Heart right ventricle (tissue), 16 donors: ENCODE results near the gene TSPAN11. TPM values are rescaled to one million over a fixed set of nuclear protein-coding genes. Genes with fewer than 3 reads are reported as not detected.
A peak's percentile ranks its signal among the peaks of the same experiment; 100 is the strongest.

Source experiments
- ATAC-seq, 8 donors: fragments of 200-7000 bp; cut with Tn5 transposase; one replicate each; pipeline ENCODE4 v1.9.1; 2020; ENCODE audit warnings: mild to moderate bottlenecking in 8 of 8, moderate library complexity in 8 of 8, moderate number of reproducible peaks in 1 of 8
- DNase-seq, 2 donors: peaks; one replicate each; pipeline ENCODE4 v3.0.0-alpha.2; 2020
- H3K27ac ChIP-seq, 10 donors: fragments of 200-600 bp; sonication (generic) in 2 of 10; one replicate each; pipeline versions ENCODE4 v1.5.0 to v1.8.0; 2020 to 2022; ENCODE audit warnings: mild to moderate bottlenecking in 3 of 10
- H3K27me3 ChIP-seq, 7 donors: fragments of 200-600 bp; one replicate each; pipeline ENCODE4 v1.8.0; 2021 to 2022; ENCODE audit warnings: mild to moderate bottlenecking in 2 of 7
- H3K36me3 ChIP-seq, 9 donors: fragments of 200-600 bp; sonication (generic) in 1 of 9; one replicate each; pipeline versions ENCODE4 v1.5.0 to v1.8.0; 2020 to 2022; ENCODE audit warnings: mild to moderate bottlenecking in 2 of 9
- H3K4me1 ChIP-seq, 9 donors: fragments of 200-600 bp; sonication (generic) in 1 of 9; one replicate each; pipeline versions ENCODE4 v1.5.0 to v1.8.0; 2020 to 2022; ENCODE audit warnings: mild to moderate bottlenecking in 4 of 9
- H3K4me3 ChIP-seq, 10 donors: fragments of 200-600 bp; sonication (generic) in 2 of 10; one replicate each; pipeline versions ENCODE4 v1.5.0 to v1.8.0; 2020 to 2022; ENCODE audit warnings: mild to moderate bottlenecking in 7 of 10, moderate library complexity in 2 of 10
- H3K9me3 ChIP-seq, 11 donors: fragments of 200-600 bp in 10 of 11; sonication (generic) in 2 of 11; one replicate each; pipeline versions ENCODE4 v1.5.0 to v1.8.0; 2013 to 2022; ENCODE audit warnings: mild to moderate bottlenecking in 2 of 11, control low read depth in 1 of 11, moderate library complexity in 1 of 11
- WGBS, 2 donors: extraction: QIAGEN DNeasy Blood & Tissue Kit; methylation state at CpG; one replicate each; pipeline ENCODE4 v1.1.7; 2013; ENCODE audit warnings: inconsistent platforms in 1 of 2; 5-methylcytosine and 5-hydroxymethylcytosine counted together
- intact Hi-C, 10 donors: fragments of 100-400 bp; cut with DNase I; formaldehyde crosslinking; loops; one replicate each; pipeline versions ENCODE4 v1.11.1 to v1.14.2; 2022
- polyA plus RNA-seq, 2 donors: library from polyadenylated mRNA; stranded (reverse); fragments of 200-250 nt; gene quantifications; one replicate each; pipeline ENCODE4 v1.2.3, GENCODE V29; 2013
- total RNA-seq, 10 donors: library from RNA; stranded (reverse); fragmentation: NEBNext Ultra II Directional in 3 of 10; extraction: Animal tissue kit (Norgen Biotek cat#: 25700) in 3 of 10; gene quantifications; one replicate each; pipeline versions ENCODE4 v1.2.1 to v1.2.4, GENCODE V29; 2021 to 2023
- TF ChIP-seq, protein P1 (sequence below), 9 donors: fragments of 200-600 bp; sonication (generic) in 2 of 9; IDR thresholded peaks; one replicate each; pipeline versions ENCODE4 v1.5.0 to v1.8.0; 2021 to 2022; ENCODE audit warnings: antibody characterized with exemption in 9 of 9, mild to moderate bottlenecking in 5 of 9, moderate library complexity in 1 of 9
- donor health status: Arrhythmogenic right ventricular cardiomyopathy.
- donor health status: ischemic (EF 13 %, LVEDD 7.1; RV severe dilation, severe dysfunction).
- donor health status: healthy with polysubstance abuse.
- donor health status: DM: no; HTN: yes; CAD: no.
- donor health status: DM: no; HTN: no; CAD: no.
- donor health status: ischemic (EF 25% LVEDD 6.9; RV normal size, moderate dysfunction).
- donor health status: ischemic (EF 25% LVEDD 5.7; RV mildly dilated, moderate dysfunction).
- donor health status: healthy.
- donor health status: DM: yes; HTN: yes; CAD: no.
- donor health status: Ischemic cardiomyopathy.
- donor health status: ischemic (EF 35%, LVEDD 5.7; RV mildly dilated, moderate dysfunction).
- donor health status: nonischemic (EF 11% LVEDD 7.7; RV severe dilation, severe dysfunction).
- donor health status: DM: yes; HTN: yes; CAD: no.
- donor health status: PGD.
- donor health status: ischemic (EF 29% LVEDD 5.4; RV normal size, mild dysfunction).
- donor health status: nonischemic (EF 23%, LVEDD 6.1; RV moderate dilation, normal function).

The TSPAN11 gene
- total and polyA plus RNA-seq, 12 donors: 0.60 to 2.9 (median 0.94) TPM

GRCh38 chr12:30962047-30962446 lies 35.5 kb downstream of the TSPAN11 start:
- TF ChIP-seq, protein P1, sequence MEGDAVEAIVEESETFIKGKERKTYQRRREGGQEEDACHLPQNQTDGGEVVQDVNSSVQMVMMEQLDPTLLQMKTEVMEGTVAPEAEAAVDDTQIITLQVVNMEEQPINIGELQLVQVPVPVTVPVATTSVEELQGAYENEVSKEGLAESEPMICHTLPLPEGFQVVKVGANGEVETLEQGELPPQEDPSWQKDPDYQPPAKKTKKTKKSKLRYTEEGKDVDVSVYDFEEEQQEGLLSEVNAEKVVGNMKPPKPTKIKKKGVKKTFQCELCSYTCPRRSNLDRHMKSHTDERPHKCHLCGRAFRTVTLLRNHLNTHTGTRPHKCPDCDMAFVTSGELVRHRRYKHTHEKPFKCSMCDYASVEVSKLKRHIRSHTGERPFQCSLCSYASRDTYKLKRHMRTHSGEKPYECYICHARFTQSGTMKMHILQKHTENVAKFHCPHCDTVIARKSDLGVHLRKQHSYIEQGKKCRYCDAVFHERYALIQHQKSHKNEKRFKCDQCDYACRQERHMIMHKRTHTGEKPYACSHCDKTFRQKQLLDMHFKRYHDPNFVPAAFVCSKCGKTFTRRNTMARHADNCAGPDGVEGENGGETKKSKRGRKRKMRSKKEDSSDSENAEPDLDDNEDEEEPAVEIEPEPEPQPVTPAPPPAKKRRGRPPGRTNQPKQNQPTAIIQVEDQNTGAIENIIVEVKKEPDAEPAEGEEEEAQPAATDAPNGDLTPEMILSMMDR (IDR thresholded peaks at IDR 0.05): no peak
- DNase-seq: no peak
- no peak overlapping the region for H3K27ac ChIP-seq
- H3K36me3 ChIP-seq: no peaks in the 10 kb centered on the region
- 97 to 98% methylated on average over 2 of the region's 2 CpGs for WGBS, 2 donors
- ATAC-seq: no peak
- no peaks in the 10 kb centered on the region for H3K9me3 ChIP-seq
- H3K4me1 ChIP-seq: no peaks in the 10 kb centered on the region
- no peaks in the 10 kb centered on the region for H3K27me3 ChIP-seq
- no peak overlapping the region for H3K4me3 ChIP-seq
- intact Hi-C loops: loop anchor here in 1 of 10 donors (10.0 kb wide), 1 partner anchor 87 kb away; no protein-coding TSS in a partner anchor

- H3K4me1 ChIP-seq: peaks cover 0 to 13% (median 0%) of the 10 kb centered on the region in 9 donors
- intact Hi-C loops: loop anchor here in 1 of 10 donors (10.0 kb wide), 1 partner anchor 89 kb away; no protein-coding TSS in a partner anchor
- ATAC-seq: no peak
- no peaks in the 10 kb centered on the region for H3K36me3 ChIP-seq
- DNase-seq: no peak
- H3K9me3 ChIP-seq: no peaks in the 10 kb centered on the region
- 88 to 93% methylated on average over 21 of the region's 21 CpGs for whole genome bisulfite sequencing, 2 donors
- no peaks in the 10 kb centered on the region for H3K27me3 ChIP-seq
- no peak overlapping the region for H3K27ac ChIP-seq
- H3K4me3 ChIP-seq: no peak overlapping the region
- TF ChIP-seq, protein P1 (IDR thresholded peaks at IDR 0.05): no peak
Observed at GRCh38 chr12:30963709-30964564, 37.4 kb downstream of the TSPAN11 start.

DNA sequence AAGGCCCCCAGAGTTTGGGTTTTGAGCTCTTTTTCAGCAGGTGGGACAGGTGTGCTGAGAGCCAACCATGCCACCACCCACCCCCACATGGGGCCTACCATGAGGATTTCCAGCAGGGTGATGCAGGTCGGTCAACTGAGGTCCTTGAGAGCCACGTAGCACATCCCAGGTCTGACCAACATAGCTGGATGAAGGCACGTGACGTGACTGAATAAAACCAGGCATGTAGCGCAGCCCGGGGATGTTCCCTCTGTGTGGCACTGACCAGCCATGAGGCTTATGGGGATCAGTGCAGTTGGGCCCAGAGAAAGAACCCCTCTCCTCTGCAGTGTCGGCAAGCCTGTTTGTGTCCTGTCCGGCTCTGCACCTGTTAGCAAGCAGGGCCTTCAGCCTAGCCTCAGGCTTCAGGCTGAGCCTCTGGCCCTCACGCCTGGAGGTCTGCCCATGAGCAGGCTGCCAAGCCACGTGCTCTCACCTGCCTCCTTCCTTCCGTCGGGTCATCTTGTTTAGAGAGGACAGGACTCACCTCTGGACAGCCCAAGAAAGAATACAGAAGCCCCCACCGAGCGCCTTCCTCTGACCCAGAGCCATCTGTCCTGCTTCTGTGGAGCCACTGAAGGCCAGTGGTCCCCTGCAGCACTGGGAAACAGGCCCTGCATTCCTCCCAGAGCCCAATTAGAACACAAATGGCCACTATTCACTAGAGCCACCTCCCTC lies 38.5 kb downstream of the TSPAN11 start:
- intact Hi-C loops: loop anchor here in 1 of 10 donors (10.0 kb wide), 1 partner anchor 90 kb away; no protein-coding TSS in a partner anchor
- Histone ChIP-seq H3K9me3 (no peaks in the 10 kb centered on the region), H3K27me3 (no peaks in the 10 kb centered on the region), H3K27ac (no peak overlapping the region), H3K4me3 (no peak overlapping the region), H3K4me1 (peaks cover 0 to 24% (median 4%) of the 10 kb centered on the region in 9 donors), H3K36me3 (no peaks in the 10 kb centered on the region)
- DNase-seq (no peak), ATAC-seq (no peak)
- TF ChIP-seq, protein P1 (IDR thresholded peaks at IDR 0.05): no peak
- 85% methylated on average over 14 of the region's 14 CpGs for whole genome bisulfite sequencing, 2 donors

- no peaks in the 10 kb centered on the region for H3K36me3 ChIP-seq
- H3K9me3 ChIP-seq: no peaks in the 10 kb centered on the region
- H3K27me3 ChIP-seq: no peaks in the 10 kb centered on the region
- DNase-seq (no peak), ATAC-seq (no peak)
- TF ChIP-seq, protein P1 (IDR thresholded peaks at IDR 0.05): peak in 5 of 9 donors; percentile 13 to 42 (median 22)
- WGBS, 2 donors: 84 to 92% methylated on average over 11 of the region's 11 CpGs
- H3K4me1 ChIP-seq: peaks cover 0 to 30% (median 7%) of the 10 kb centered on the region in 9 donors
- no peak overlapping the region for H3K27ac ChIP-seq
- intact Hi-C loops: loop anchor here in 1 of 10 donors (10.0 kb wide), 1 partner anchor 91 kb away; no protein-coding TSS in a partner anchor
- H3K4me3 ChIP-seq: no peak overlapping the region
Observed at GRCh38 chr12:30965613-30965985, 39.1 kb downstream of the TSPAN11 start.
